ENCODE measurements around the gene ATN1.

ATN1 gene

GRCh38 chr12:6957151-6957701 is 29.5 kb downstream of the ATN1 start:
- in situ Hi-C loops (cut with HindIII; ENCODE audit: low sequenced_read_pairs), result no loop called here

GRCh38 chr12:6957741-6958608 is 30.2 kb downstream of the ATN1 start:
- in situ Hi-C loops (cut with HindIII; ENCODE audit: low sequenced_read_pairs), result no loop called here

- in situ Hi-C loops (cut with HindIII; ENCODE audit: low sequenced_read_pairs), result no loop called here
Measured at GRCh38 chr12:6958609-6959057, 30.9 kb downstream of the ATN1 start.

- in situ Hi-C loops (cut with HindIII; ENCODE audit: low sequenced_read_pairs), result no loop called here
Measured at GRCh38 chr12:6959058-6959804, 31.5 kb downstream of the ATN1 start.

- in situ Hi-C loops (cut with HindIII; ENCODE audit: low sequenced_read_pairs), result no loop called here
Measured at GRCh38 chr12:6959805-6960592, 32.2 kb downstream of the ATN1 start.

- in situ Hi-C loops (cut with HindIII; ENCODE audit: low sequenced_read_pairs), result no loop called here
Measured at GRCh38 chr12:6960593-6961277, 33.0 kb downstream of the ATN1 start.

- in situ Hi-C loops (cut with HindIII; ENCODE audit: low sequenced_read_pairs), result no loop called here
Measured at GRCh38 chr12:6961278-6961694, 33.5 kb downstream of the ATN1 start.

- in situ Hi-C loops (cut with HindIII; ENCODE audit: low sequenced_read_pairs), result no loop called here
Measured at GRCh38 chr12:6961695-6962284, 34.0 kb downstream of the ATN1 start.

- in situ Hi-C loops (cut with HindIII; ENCODE audit: low sequenced_read_pairs), result no loop called here
Measured at GRCh38 chr12:6962285-6963015, 34.7 kb downstream of the ATN1 start.

- in situ Hi-C loops (cut with HindIII; ENCODE audit: low sequenced_read_pairs), result no loop called here
Measured at GRCh38 chr12:6963016-6963731, 35.4 kb downstream of the ATN1 start.

GRCh38 chr12:6963791-6964413 is 36.1 kb downstream of the ATN1 start:
- in situ Hi-C loops (cut with HindIII; ENCODE audit: low sequenced_read_pairs), result no loop called here

- in situ Hi-C loops (cut with HindIII; ENCODE audit: low sequenced_read_pairs), result no loop called here
Measured at GRCh38 chr12:6964605-6965025, 36.9 kb downstream of the ATN1 start.

- in situ Hi-C loops (cut with HindIII; ENCODE audit: low sequenced_read_pairs), result no loop called here
Measured at GRCh38 chr12:6965026-6965661, 37.4 kb downstream of the ATN1 start.

- in situ Hi-C loops (cut with HindIII; ENCODE audit: low sequenced_read_pairs), result no loop called here
Measured at GRCh38 chr12:6965714-6966113, 38.0 kb downstream of the ATN1 start.

GRCh38 chr12:6966351-6966750 is 38.6 kb downstream of the ATN1 start:
- in situ Hi-C loops (cut with HindIII; ENCODE audit: low sequenced_read_pairs), result no loop called here

- in situ Hi-C loops (cut with HindIII; ENCODE audit: low sequenced_read_pairs), result no loop called here
Measured at GRCh38 chr12:6967651-6968100, 39.9 kb downstream of the ATN1 start.

GRCh38 chr12:6968426-6968825 is 40.7 kb downstream of the ATN1 start:
- in situ Hi-C loops (cut with HindIII; ENCODE audit: low sequenced_read_pairs), result no loop called here

GRCh38 chr12:6970096-6970527 is 42.4 kb downstream of the ATN1 start:
- in situ Hi-C loops (cut with HindIII; ENCODE audit: low sequenced_read_pairs), result no loop called here

Measured in DLD1 (cell line).